Lung (tissue), 12 donors: Measurements from ENCODE around the gene MEX3D. TPM values are rescaled to one million over a fixed set of nuclear protein-coding genes. Genes with fewer than 3 reads are reported as not detected.
A peak's percentile ranks its signal among the peaks of the same experiment; 100 is the strongest.
"Not testable (repeated sequence)": the region's sequence is repeated elsewhere in the genome, so short reads cannot be mapped to it uniquely, and the experiment has no call there.

Experiments
- ATAC-seq: fragments of 200-7000 bp; cut with Tn5 transposase; one replicate; pipeline ENCODE4 v1.9.1; 2020; ENCODE audit warnings: moderate number of reproducible peaks; ENCODE audit not compliant: insufficient read depth, low FRiP score
- DNase-seq, 3 donors: peaks; one replicate each; pipeline ENCODE4 v3.0.0-alpha.2; 2013 to 2017
- H3K27ac ChIP-seq, 2 donors: one replicate each; pipeline ENCODE4 v1.5.1; 2013; ENCODE audit warnings: mild to moderate bottlenecking in 2 of 2, moderate library complexity in 2 of 2, control low read depth in 1 of 2, inconsistent platforms in 1 of 2, low read depth in 1 of 2, low read length in 1 of 2
- H3K27me3 ChIP-seq, 3 donors: one replicate each; pipeline ENCODE4 v1.5.1; 2013; ENCODE audit warnings: low read length in 2 of 3; ENCODE audit not compliant: control insufficient read depth in 3 of 3, insufficient read depth in 3 of 3
- H3K36me3 ChIP-seq, 4 donors: one replicate each; pipeline ENCODE4 v1.5.1; 2013; ENCODE audit warnings: low read length in 4 of 4, mild to moderate bottlenecking in 1 of 4, moderate library complexity in 1 of 4; ENCODE audit not compliant: control insufficient read depth in 4 of 4, insufficient read depth in 4 of 4
- H3K4me1 ChIP-seq, 5 donors: one replicate each; pipeline ENCODE4 v1.5.1; 2013; ENCODE audit warnings: low read length in 5 of 5, mild to moderate bottlenecking in 2 of 5, moderate library complexity in 1 of 5; ENCODE audit not compliant: control insufficient read depth in 5 of 5, insufficient read depth in 5 of 5
- H3K4me3 ChIP-seq: one replicate; pipeline ENCODE4 v1.5.1; 2013; ENCODE audit warnings: mild to moderate bottlenecking, control low read depth, moderate library complexity
- H3K9ac ChIP-seq, 2 donors: one replicate each; pipeline ENCODE4 v1.5.1; 2013; ENCODE audit warnings: low read length in 2 of 2, control low read depth in 1 of 2; ENCODE audit not compliant: insufficient read depth in 1 of 2
- H3K9me3 ChIP-seq, 4 donors: one replicate each; pipeline ENCODE4 v1.5.1; 2013; ENCODE audit warnings: low read length in 3 of 4, mild to moderate bottlenecking in 1 of 4, moderate library complexity in 1 of 4; ENCODE audit not compliant: control insufficient read depth in 4 of 4, insufficient read depth in 3 of 4
- CTCF ChIP-seq: IDR thresholded peaks from 2 replicates; pipeline ENCODE4 v1.5.1; 2012; ENCODE audit warnings: mild to moderate bottlenecking; ENCODE audit errors: control extremely low read depth, extremely low read depth
- WGBS, 2 donors: extraction: QIAGEN DNeasy Blood & Tissue Kit; methylation state at CpG; one replicate each; pipeline ENCODE4 v1.1.7; 2013; 5-methylcytosine and 5-hydroxymethylcytosine counted together
- polyA plus RNA-seq, 2 donors: library from polyadenylated mRNA; stranded (reverse); fragments of 200-250 nt; gene quantifications; one replicate each; pipeline ENCODE4 v1.2.1, GENCODE V29; 2013
- total RNA-seq, 2 donors: library from RNA; depleted of rRNA in 1 of 2; stranded (reverse); fragments of >200 nt in 1 of 2; gene quantifications; one replicate each; pipeline ENCODE4 v1.2.1, GENCODE V29; 2014 to 2021
- donor health status: control.
- donor health status: control.
- donor health status: Bipolar disorder and iron deficiency.
- donor health status: healthy.
- donor health status: DM: yes; HTN: yes; CAD: no.

The MEX3D gene
- total and polyA plus RNA-seq, 4 donors: 4.8 to 33.9 (median 19.8) TPM

- Histone ChIP-seq H3K27ac (no peak overlapping the region), H3K27me3 (peaks cover 0 to 6% (median 0%) of the 10 kb centered on the region in 3 donors), H3K4me3 (no peak overlapping the region), H3K36me3 (no peaks in the 10 kb centered on the region), H3K9ac (no peak overlapping the region), H3K4me1 (peaks cover 0 to 4% (median 0%) of the 10 kb centered on the region in 5 donors), H3K9me3 (peaks cover 0 to 5% (median 0%) of the 10 kb centered on the region in 4 donors)
- peak in 1 of 3 donors; percentile 49 for DNase-seq
- no peak for ATAC-seq
- 37% methylated on average over 17 of the region's 17 CpGs for WGBS, 2 donors
- TF ChIP-seq CTCF: no peak
These were observed 27.7 kb downstream of the MEX3D start for GRCh38 chr19:1540365-1540925.

- ATAC-seq, H3K27ac ChIP-seq, H3K9me3 ChIP-seq, DNase-seq, H3K27me3 ChIP-seq, H3K36me3 ChIP-seq, H3K9ac ChIP-seq, H3K4me3 ChIP-seq, H3K4me1 ChIP-seq: not testable (repeated sequence)
- 88 to 89% methylated on average over 10 to 11 of the region's 11 CpGs for WGBS, 2 donors
These were observed 28.4 kb downstream of the MEX3D start for GRCh38 chr19:1539749-1540148.

GRCh38 chr19:1538978-1539377, 29.1 kb downstream of the MEX3D start:
- no peak overlapping the region for H3K9ac ChIP-seq
- H3K4me3 ChIP-seq: no peak overlapping the region
- H3K36me3 ChIP-seq: no peaks in the 10 kb centered on the region
- peaks cover 0 to 5% (median 0%) of the 10 kb centered on the region in 4 donors for H3K9me3 ChIP-seq
- H3K27ac ChIP-seq: no peak overlapping the region
- no peak for TF ChIP-seq CTCF
- DNase-seq (peak in 1 of 3 donors; percentile 15), ATAC-seq (no peak)
- H3K27me3 ChIP-seq: peaks cover 0 to 6% (median 0%) of the 10 kb centered on the region in 3 donors
- WGBS, 2 donors: 19 to 47% methylated on average over 13 to 15 of the region's 15 CpGs
- peaks cover 0 to 4% (median 0%) of the 10 kb centered on the region in 5 donors for H3K4me1 ChIP-seq

- H3K27me3 ChIP-seq, H3K9me3 ChIP-seq: not testable (repeated sequence)
These were observed 32.4 kb downstream of the MEX3D start for GRCh38 chr19:1535699-1536098.

More at GRCh38 chr19:1535699-1536098, 32.4 kb downstream of the MEX3D start:
- not testable (repeated sequence) for H3K36me3 ChIP-seq, H3K4me3 ChIP-seq, H3K27ac ChIP-seq, ATAC-seq, H3K9ac ChIP-seq, DNase-seq, H3K4me1 ChIP-seq
- WGBS, 2 donors: 91 to 97% methylated on average over 7 of the region's 7 CpGs
